ENCODE data around the gene UBE2J2.

The UBE2J2 gene

DNA sequence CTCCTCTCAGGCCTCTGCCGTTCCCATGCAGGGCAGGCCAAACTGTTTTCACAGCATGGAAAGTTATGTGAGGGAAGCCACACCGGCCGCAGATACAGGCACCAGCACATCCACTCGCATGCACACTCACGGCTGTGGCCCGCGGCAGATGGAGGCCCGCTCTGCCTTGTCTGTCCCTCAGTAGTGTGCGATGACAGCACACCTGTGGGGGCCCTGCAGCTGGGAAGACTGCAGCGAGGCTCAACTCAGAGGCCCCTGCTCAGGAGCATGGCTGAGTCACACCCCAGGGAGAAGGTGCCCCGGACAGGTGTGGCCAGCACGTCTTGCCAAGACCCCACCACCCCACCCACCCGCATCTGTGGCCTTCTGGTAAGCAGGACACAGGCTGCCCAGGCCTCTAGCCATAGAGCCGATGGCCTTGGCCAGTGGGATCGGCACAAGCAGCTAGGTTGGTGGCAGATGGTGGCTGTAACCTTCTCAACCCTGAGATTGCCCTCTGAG, 1.3 kb upstream of the UBE2J2 start:
- POLR2A ChIA-PET: no interaction called here
- CTCF ChIA-PET: interaction anchor here (1.3 to 1.4 kb wide), 2 partner anchors 17 to 25 kb away, joined by 3 to 4 read pairs; no protein-coding TSS in a partner anchor
- TF ChIP-seq, protein P1, sequence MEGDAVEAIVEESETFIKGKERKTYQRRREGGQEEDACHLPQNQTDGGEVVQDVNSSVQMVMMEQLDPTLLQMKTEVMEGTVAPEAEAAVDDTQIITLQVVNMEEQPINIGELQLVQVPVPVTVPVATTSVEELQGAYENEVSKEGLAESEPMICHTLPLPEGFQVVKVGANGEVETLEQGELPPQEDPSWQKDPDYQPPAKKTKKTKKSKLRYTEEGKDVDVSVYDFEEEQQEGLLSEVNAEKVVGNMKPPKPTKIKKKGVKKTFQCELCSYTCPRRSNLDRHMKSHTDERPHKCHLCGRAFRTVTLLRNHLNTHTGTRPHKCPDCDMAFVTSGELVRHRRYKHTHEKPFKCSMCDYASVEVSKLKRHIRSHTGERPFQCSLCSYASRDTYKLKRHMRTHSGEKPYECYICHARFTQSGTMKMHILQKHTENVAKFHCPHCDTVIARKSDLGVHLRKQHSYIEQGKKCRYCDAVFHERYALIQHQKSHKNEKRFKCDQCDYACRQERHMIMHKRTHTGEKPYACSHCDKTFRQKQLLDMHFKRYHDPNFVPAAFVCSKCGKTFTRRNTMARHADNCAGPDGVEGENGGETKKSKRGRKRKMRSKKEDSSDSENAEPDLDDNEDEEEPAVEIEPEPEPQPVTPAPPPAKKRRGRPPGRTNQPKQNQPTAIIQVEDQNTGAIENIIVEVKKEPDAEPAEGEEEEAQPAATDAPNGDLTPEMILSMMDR (IDR thresholded peaks at IDR 0.05; ENCODE audit: control extremely low read depth, extremely low read depth, low read depth, missing control alignments): no peak
- no peak for DNase-seq (ENCODE audit: extremely low spot score)

DNA sequence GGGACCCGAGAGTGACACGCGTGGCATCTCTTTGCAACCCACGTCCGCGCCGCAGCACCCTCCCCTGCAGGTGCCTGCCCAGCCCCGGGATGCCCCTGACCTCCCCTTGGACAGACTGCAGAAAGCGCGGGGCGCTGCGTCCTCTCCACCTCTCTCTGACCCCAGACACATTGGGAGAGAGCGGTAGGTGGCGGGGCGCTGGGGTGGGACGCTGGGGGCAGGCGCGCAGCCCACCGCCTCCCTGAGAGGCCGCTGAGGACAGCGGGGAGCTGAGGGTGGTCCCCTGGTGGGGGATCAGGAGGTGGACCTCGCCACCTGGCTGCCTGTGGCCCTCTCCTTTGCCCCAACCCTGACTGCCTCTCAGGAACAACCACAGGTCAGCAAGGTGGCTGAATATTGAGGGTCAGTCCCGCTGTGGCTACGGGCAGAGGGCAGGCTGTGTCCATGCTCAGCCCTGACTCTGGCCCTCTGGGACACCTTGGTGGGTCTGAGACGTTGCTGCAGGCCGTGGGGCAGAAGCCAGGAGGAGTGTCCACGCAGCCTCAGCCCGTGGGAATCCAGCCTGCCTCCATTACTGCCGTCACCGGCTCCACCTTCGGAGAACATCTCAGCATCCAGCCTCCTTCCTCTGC, 761 bp upstream of the UBE2J2 start:
- ChIA-PET CTCF (interaction anchor here (0.7 to 1.3 kb wide), 4 partner anchors 26 to 211 kb away, joined by 3 read pairs; no protein-coding TSS in a partner anchor), POLR2A (no interaction called here)
- TF ChIP-seq, protein P1 (IDR thresholded peaks at IDR 0.05; ENCODE audit: control extremely low read depth, extremely low read depth, low read depth, missing control alignments): no peak
- DNase-seq (ENCODE audit: extremely low spot score): no peak

DNA sequence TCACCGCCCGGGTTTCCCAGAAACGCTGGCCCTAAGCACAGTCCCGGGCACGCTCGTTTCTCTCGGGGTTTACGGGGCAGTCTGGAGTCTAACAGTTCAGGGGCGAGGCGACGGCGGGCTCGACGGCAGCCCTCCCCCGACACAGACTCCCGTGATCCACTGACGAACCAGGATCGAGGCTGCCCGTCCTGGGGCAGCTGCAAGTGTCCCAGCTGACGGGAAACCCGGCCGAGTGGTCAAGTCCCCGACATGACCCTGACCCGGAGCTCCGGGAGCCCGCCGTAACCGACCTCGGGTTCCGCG, 494 bp downstream of the UBE2J2 start:
- DNase-seq (ENCODE audit: extremely low spot score): no peak
- CTCF ChIA-PET: interaction anchor here (1.3 kb wide), 1 partner anchor 99 kb away, joined by 3 read pairs; no protein-coding TSS in a partner anchor
- TF ChIP-seq, protein P1 (IDR thresholded peaks at IDR 0.05; ENCODE audit: control extremely low read depth, extremely low read depth, low read depth, missing control alignments): no peak
- POLR2A ChIA-PET: interaction anchor here (0.6 kb wide), 1 partner anchor 148 kb away, joined by 5 read pairs; no protein-coding TSS in a partner anchor

DNA sequence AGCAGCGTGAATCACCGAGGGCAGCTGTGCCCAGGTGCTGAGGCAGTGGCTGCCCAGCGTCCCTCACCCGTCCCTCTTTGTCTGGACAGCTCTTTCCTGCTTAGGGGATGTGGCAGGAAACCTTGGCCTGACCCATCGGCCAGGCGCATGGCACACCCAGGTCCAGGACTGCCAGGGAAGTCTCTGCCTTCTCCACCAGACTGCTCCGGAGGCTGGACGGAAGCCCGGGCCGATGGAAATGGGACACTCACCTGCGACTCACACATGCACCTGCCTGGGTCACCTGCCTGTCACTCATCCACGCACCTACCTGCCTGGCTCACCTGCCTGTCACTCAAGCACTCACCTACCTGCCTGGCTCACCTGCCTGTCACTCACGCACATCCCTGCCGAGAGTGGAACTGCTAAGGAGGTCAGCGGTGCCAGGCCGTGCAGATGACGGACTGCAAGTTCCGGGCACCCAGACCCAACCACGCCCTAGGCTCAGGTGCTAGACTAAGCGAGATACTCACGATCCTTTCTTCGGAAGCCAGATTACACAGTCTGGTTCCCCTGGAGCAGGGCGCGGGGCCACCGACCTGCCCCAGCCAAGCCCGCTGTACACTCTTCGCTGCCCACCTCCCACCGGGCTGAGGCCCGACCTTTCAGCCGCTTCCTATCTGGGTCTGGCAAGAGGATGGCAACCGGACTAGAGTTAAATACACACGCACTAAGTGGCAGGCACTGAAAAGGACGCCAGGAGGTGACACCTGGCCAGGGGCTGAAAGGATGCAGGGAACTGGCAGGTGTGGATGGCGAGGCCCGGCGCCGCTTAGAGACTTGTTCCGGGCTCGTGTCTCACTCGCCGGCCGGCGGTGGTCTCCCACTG, 1.1 kb downstream of the UBE2J2 start:
- POLR2A ChIA-PET: no interaction called here
- no peak for DNase-seq (ENCODE audit: extremely low spot score)
- TF ChIP-seq, protein P1 (IDR thresholded peaks at IDR 0.05; ENCODE audit: control extremely low read depth, extremely low read depth, low read depth, missing control alignments): no peak
- CTCF ChIA-PET: interaction anchor here (1.3 to 1.5 kb wide), 2 partner anchors 99 to 241 kb away, joined by 3 to 4 read pairs; no protein-coding TSS in a partner anchor

DNA sequence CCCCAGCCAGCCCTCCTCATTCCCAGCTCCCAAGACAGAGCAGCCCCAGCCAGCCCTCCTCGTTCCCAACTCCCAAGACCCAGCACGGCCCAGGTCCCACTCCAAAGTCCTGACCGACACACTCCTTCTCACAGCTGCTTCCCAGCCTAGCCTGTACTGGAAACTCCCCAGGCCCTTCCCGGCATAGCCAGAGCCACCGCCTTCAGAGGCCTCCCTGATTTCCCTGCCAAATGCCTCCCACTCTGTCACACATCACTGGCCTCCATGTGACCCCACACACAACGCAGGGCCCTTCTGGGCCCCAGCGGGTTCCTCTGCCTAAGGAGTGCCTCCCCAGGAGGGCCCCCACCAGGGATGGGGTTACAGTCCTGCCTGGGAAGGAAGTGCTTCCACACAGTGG, 2.8 kb downstream of the UBE2J2 start:
- POLR2A ChIA-PET: no interaction called here
- DNase-seq (ENCODE audit: extremely low spot score): no peak
- CTCF ChIA-PET: interaction anchor here (1.1 to 2.2 kb wide), 4 partner anchors 9 to 239 kb away, joined by 3 to 11 read pairs (median 4); no protein-coding TSS in a partner anchor
- TF ChIP-seq, protein P1 (IDR thresholded peaks at IDR 0.05; ENCODE audit: control extremely low read depth, extremely low read depth, low read depth, missing control alignments): no peak

DNA sequence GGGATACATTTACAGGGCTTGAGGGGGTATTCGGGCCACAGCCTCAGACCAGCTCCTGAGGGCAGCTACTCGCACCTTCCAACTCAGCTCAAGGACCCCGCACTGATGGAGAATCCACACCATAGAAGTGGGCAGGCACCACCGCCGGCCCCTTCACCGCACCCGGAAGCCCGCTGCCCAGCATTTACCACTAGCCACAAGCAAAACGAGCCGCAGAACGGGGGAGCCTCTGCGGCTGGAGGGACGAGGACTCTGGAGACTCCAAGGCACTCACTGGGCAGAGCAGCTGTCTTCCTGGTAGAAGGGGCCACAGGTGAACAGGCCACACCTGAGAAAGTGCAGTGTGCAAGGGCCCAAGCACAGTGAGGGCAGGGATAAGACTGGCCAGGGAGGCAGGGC, 5.4 kb downstream of the UBE2J2 start:
- POLR2A ChIA-PET: no interaction called here
- no peak for DNase-seq (ENCODE audit: extremely low spot score)
- CTCF ChIA-PET: no interaction called here
- TF ChIP-seq, protein P1 (IDR thresholded peaks at IDR 0.05; ENCODE audit: control extremely low read depth, extremely low read depth, low read depth, missing control alignments): no peak

All from GM10248 (cell line).